ENCODE measurements around the gene OS9. TPM values are rescaled to one million over a fixed set of nuclear protein-coding genes. Genes with fewer than 3 reads are reported as not detected.

Gene OS9
- total RNA-seq, 2 experiments from 2014 or later = 135 to 140 TPM

- ATAC-seq (ENCODE audit: low read depth) (no peak), DNase-seq (no peak)
- POLR2A ChIA-PET = interaction anchor here (0.6 to 1.0 kb wide), 2 partner anchors 27 to 29 kb away, joined by 3 to 6 read pairs; no protein-coding TSS in a partner anchor
- no peaks in the 10 kb centered on the region for H3K27me3 Mint-ChIP-seq
- H3K36me3 Mint-ChIP-seq = peaks cover 23% of the 10 kb centered on the region
- peaks cover 45% of the 10 kb centered on the region for H3K4me1 Mint-ChIP-seq
- no peak overlapping the region for H3K27ac Mint-ChIP-seq
- H3K9me3 Mint-ChIP-seq = no peaks in the 10 kb centered on the region
- no peak overlapping the region for H3K4me3 Mint-ChIP-seq
Observed at GRCh38 chr12:57749061-57749460, 55.1 kb downstream of the OS9 start.

- no peak for DNase-seq
- Mint-ChIP-seq H3K9me3 (no peaks in the 10 kb centered on the region), H3K27ac (peak overlapping the region; percentile 83), H3K4me3 (peak overlapping the region; percentile 93), H3K36me3 (peaks cover 23% of the 10 kb centered on the region), H3K27me3 (no peaks in the 10 kb centered on the region), H3K4me1 (peaks cover 41% of the 10 kb centered on the region)
- POLR2A ChIA-PET = interaction anchor here (0.6 kb wide), 1 partner anchor 82 kb away, joined by 3 read pairs; no protein-coding TSS in a partner anchor
- ATAC-seq (ENCODE audit: low read depth) = no peak
Observed at GRCh38 chr12:57750561-57751431, 56.9 kb downstream of the OS9 start.

GRCh38 chr12:57751432-57751787 lies 57.5 kb downstream of the OS9 start:
- H3K4me1 Mint-ChIP-seq = peaks cover 36% of the 10 kb centered on the region
- POLR2A ChIA-PET = interaction anchor here (0.6 to 1.2 kb wide), 3 partner anchors 10 to 144 kb away, joined by 3 to 10 read pairs (median 3); no protein-coding TSS in a partner anchor
- peaks cover 23% of the 10 kb centered on the region for H3K36me3 Mint-ChIP-seq
- no peaks in the 10 kb centered on the region for H3K27me3 Mint-ChIP-seq
- peak overlapping the region; percentile 93 for H3K4me3 Mint-ChIP-seq
- no peak for ATAC-seq (ENCODE audit: low read depth)
- no peak for DNase-seq
- H3K9me3 Mint-ChIP-seq = no peaks in the 10 kb centered on the region
- peak overlapping the region; percentile 83 for H3K27ac Mint-ChIP-seq

- DNase-seq = peak; percentile 99
- H3K27ac Mint-ChIP-seq = peak within 1 kb of the TSS; percentile 83
- peak; percentile 77 for ATAC-seq (ENCODE audit: low read depth)
- H3K9me3 Mint-ChIP-seq = no peaks in the 10 kb centered on the region
- peaks cover 23% of the 10 kb centered on the region for H3K36me3 Mint-ChIP-seq
- no peaks in the 10 kb centered on the region for H3K27me3 Mint-ChIP-seq
- peak within 1 kb of the TSS; percentile 93 for H3K4me3 Mint-ChIP-seq
- POLR2A ChIA-PET = interaction anchor here (0.6 to 1.2 kb wide), 5 partner anchors 10 to 272 kb away, joined by 3 to 10 read pairs (median 3); partner anchors contain the start of genes ARHGAP9, EEF1AKMT3 and METTL1
- peaks cover 40% of the 10 kb centered on the region for H3K4me1 Mint-ChIP-seq
Observed at GRCh38 chr12:57751788-57752667, 58.1 kb downstream of the OS9 start, which contains the start of gene CDK4. Gene CDK4 (minus strand): TSS chr12:57752310. CDS start chr12:57751717, 593 bp downstream.

GRCh38 chr12:57752668-57753000 lies 58.7 kb downstream of the OS9 start:
- ATAC-seq (ENCODE audit: low read depth) = no peak
- peaks cover 20% of the 10 kb centered on the region for H3K36me3 Mint-ChIP-seq
- H3K27ac Mint-ChIP-seq = peak overlapping the region; percentile 83
- H3K4me1 Mint-ChIP-seq = peaks cover 41% of the 10 kb centered on the region
- H3K9me3 Mint-ChIP-seq = no peaks in the 10 kb centered on the region
- no peak for DNase-seq
- POLR2A ChIA-PET = interaction anchor here (0.7 to 1.2 kb wide), 4 partner anchors 11 to 273 kb away, joined by 3 to 10 read pairs (median 3); partner anchors contain the start of genes ARHGAP9, EEF1AKMT3 and METTL1
- H3K27me3 Mint-ChIP-seq = no peaks in the 10 kb centered on the region
- H3K4me3 Mint-ChIP-seq = peak overlapping the region; percentile 93

GRCh38 chr12:57753756-57754337 lies 59.9 kb downstream of the OS9 start:
- no peaks in the 10 kb centered on the region for H3K9me3 Mint-ChIP-seq
- peaks cover 20% of the 10 kb centered on the region for H3K36me3 Mint-ChIP-seq
- peaks cover 41% of the 10 kb centered on the region for H3K4me1 Mint-ChIP-seq
- DNase-seq (no peak), ATAC-seq (ENCODE audit: low read depth) (no peak)
- H3K27me3 Mint-ChIP-seq = no peaks in the 10 kb centered on the region
- POLR2A ChIA-PET = interaction anchor here (0.8 to 1.0 kb wide), 2 partner anchors 9 to 12 kb away, joined by 3 to 4 read pairs; partner anchors contain the start of genes CYP27B1 and TSPAN31
- peak overlapping the region; percentile 87 for H3K4me3 Mint-ChIP-seq
- H3K27ac Mint-ChIP-seq = peak overlapping the region; percentile 85

GRCh38 chr12:57754411-57755193 lies 60.7 kb downstream of the OS9 start, which contains the start of gene MARCHF9:
Gene MARCHF9 (plus strand): TSS chr12:57755103. CDS start chr12:57755529, 426 bp downstream.
- Mint-ChIP-seq H3K27me3 (no peaks in the 10 kb centered on the region), H3K36me3 (peaks cover 20% of the 10 kb centered on the region), H3K4me1 (peaks cover 45% of the 10 kb centered on the region), H3K4me3 (peak within 1 kb of the TSS; percentile 87), H3K27ac (peak within 1 kb of the TSS; percentile 85), H3K9me3 (no peaks in the 10 kb centered on the region)
- ATAC-seq (ENCODE audit: low read depth) (peak; percentile 49), DNase-seq (peak; percentile 82)
- POLR2A ChIA-PET = interaction anchor here (0.8 to 3.1 kb wide), 5 partner anchors 10 to 27 kb away, joined by 3 to 20 read pairs (median 4); partner anchors contain the start of genes CYP27B1 and TSPAN31

GRCh38 chr12:57755194-57755453 lies 61.2 kb downstream of the OS9 start:
- no peaks in the 10 kb centered on the region for H3K9me3 Mint-ChIP-seq
- no peaks in the 10 kb centered on the region for H3K27me3 Mint-ChIP-seq
- POLR2A ChIA-PET = interaction anchor here (1.4 to 3.1 kb wide), 3 partner anchors 11 to 26 kb away, joined by 4 to 20 read pairs (median 4); partner anchors contain the start of gene CYP27B1
- H3K4me3 Mint-ChIP-seq = peak overlapping the region; percentile 43
- peaks cover 45% of the 10 kb centered on the region for H3K4me1 Mint-ChIP-seq
- no peak overlapping the region for H3K27ac Mint-ChIP-seq
- DNase-seq = no peak
- no peak for ATAC-seq (ENCODE audit: low read depth)
- peaks cover 20% of the 10 kb centered on the region for H3K36me3 Mint-ChIP-seq

GRCh38 chr12:57755454-57756372 lies 61.8 kb downstream of the OS9 start:
- no peaks in the 10 kb centered on the region for H3K27me3 Mint-ChIP-seq
- H3K27ac Mint-ChIP-seq = peak overlapping the region; percentile 60
- POLR2A ChIA-PET = interaction anchor here (0.6 to 3.1 kb wide), 7 partner anchors 10 to 1828 kb away, joined by 3 to 20 read pairs (median 5); partner anchors contain the start of genes CYP27B1, EEF1AKMT3 and METTL1
- DNase-seq (peak; percentile 67), ATAC-seq (ENCODE audit: low read depth) (no peak)
- peaks cover 40% of the 10 kb centered on the region for H3K4me1 Mint-ChIP-seq
- peak overlapping the region; percentile 82 for H3K4me3 Mint-ChIP-seq
- peaks cover 15% of the 10 kb centered on the region for H3K36me3 Mint-ChIP-seq
- H3K9me3 Mint-ChIP-seq = no peaks in the 10 kb centered on the region

GRCh38 chr12:57756406-57757341 lies 62.7 kb downstream of the OS9 start:
- no peaks in the 10 kb centered on the region for H3K27me3 Mint-ChIP-seq

More at GRCh38 chr12:57756406-57757341, 62.7 kb downstream of the OS9 start:
- ATAC-seq (ENCODE audit: low read depth) = peak; percentile 26
- Mint-ChIP-seq H3K27ac (peak overlapping the region; percentile 60), H3K36me3 (peaks cover 6% of the 10 kb centered on the region), H3K9me3 (no peaks in the 10 kb centered on the region), H3K4me1 (peaks cover 32% of the 10 kb centered on the region), H3K4me3 (peak overlapping the region; percentile 82)
- peak; percentile 76 for DNase-seq
- POLR2A ChIA-PET = interaction anchor here (0.6 to 3.1 kb wide), 6 partner anchors 9 to 1829 kb away, joined by 3 to 20 read pairs (median 6); partner anchors contain the start of genes CYP27B1, EEF1AKMT3 and METTL1
